Measurements from ENCODE around the gene TFAP2B.

GRCh38 chr6:50843842-50844241, 25.2 kb downstream of the TFAP2B start:
- TF ChIP-seq, protein P1, sequence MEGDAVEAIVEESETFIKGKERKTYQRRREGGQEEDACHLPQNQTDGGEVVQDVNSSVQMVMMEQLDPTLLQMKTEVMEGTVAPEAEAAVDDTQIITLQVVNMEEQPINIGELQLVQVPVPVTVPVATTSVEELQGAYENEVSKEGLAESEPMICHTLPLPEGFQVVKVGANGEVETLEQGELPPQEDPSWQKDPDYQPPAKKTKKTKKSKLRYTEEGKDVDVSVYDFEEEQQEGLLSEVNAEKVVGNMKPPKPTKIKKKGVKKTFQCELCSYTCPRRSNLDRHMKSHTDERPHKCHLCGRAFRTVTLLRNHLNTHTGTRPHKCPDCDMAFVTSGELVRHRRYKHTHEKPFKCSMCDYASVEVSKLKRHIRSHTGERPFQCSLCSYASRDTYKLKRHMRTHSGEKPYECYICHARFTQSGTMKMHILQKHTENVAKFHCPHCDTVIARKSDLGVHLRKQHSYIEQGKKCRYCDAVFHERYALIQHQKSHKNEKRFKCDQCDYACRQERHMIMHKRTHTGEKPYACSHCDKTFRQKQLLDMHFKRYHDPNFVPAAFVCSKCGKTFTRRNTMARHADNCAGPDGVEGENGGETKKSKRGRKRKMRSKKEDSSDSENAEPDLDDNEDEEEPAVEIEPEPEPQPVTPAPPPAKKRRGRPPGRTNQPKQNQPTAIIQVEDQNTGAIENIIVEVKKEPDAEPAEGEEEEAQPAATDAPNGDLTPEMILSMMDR (IDR thresholded peaks at IDR 0.05), result no peak
- no peak for TF ChIP-seq POLR2AphosphoS5 (IDR thresholded peaks at IDR 0.05; ENCODE audit: insufficient read depth in 1 of 2, low read depth in 1 of 2)

All from vagina (tissue), 2 donors.